Ascending aorta (tissue), 2 donors: ENCODE data around the gene KCNJ14. TPM values are rescaled to one million over a fixed set of nuclear protein-coding genes. Genes with fewer than 3 reads are reported as not detected.

Source experiments
- DNase-seq, 2 donors: peaks; one replicate each; pipeline ENCODE4 v3.0.0-alpha.2; 2019; ENCODE audit warnings: low spot score in 2 of 2
- H3K27ac ChIP-seq, 2 donors: fragments of 200-600 bp; sonication (generic); one replicate each; pipeline ENCODE4 v1.5.1; 2016 to 2017; ENCODE audit warnings: mild to moderate bottlenecking in 1 of 2
- H3K27me3 ChIP-seq: fragments of 200-600 bp; sonication (generic); one replicate; pipeline ENCODE4 v1.5.1; 2017
- H3K36me3 ChIP-seq, 2 donors: fragments of 200-600 bp; sonication (generic); one replicate each; pipeline ENCODE4 v1.5.1; 2016
- H3K4me1 ChIP-seq, 2 donors: fragments of 200-600 bp; sonication (generic); one replicate each; pipeline ENCODE4 v1.5.1; 2016 to 2017; ENCODE audit warnings: mild to moderate bottlenecking in 1 of 2
- H3K4me3 ChIP-seq, 2 donors: fragments of 200-600 bp; sonication (generic); one replicate each; pipeline ENCODE4 v1.5.1; 2016 to 2017; ENCODE audit warnings: mild to moderate bottlenecking in 1 of 2
- H3K9me3 ChIP-seq, 2 donors: fragments of 200-600 bp; sonication (generic); one replicate each; pipeline ENCODE4 v1.5.1; 2016
- CTCF ChIP-seq, 3 experiments: fragments of 200-600 bp in 2 of 3; fragments of 450-650 bp in 1 of 3; sonication (generic) in 2 of 3; IDR thresholded peaks; one replicate each; pipeline ENCODE4 v1.5.1; 2016 to 2019; ENCODE audit warnings: antibody characterized with exemption in 3 of 3, mild to moderate bottlenecking in 1 of 3, moderate library complexity in 1 of 3
- intact Hi-C: fragments of 100-400 bp; cut with DNase I; formaldehyde crosslinking; loops from one replicate; pipeline ENCODE4 v1.15.1; 2023
- total RNA-seq: library from RNA; depleted of rRNA; stranded (reverse); fragments of >200 nt; gene quantifications from one replicate; pipeline ENCODE4 v1.1.0, GENCODE V29; 2016

Gene KCNJ14
- total RNA-seq, 1 donor from 2014 or later: 6.1 TPM

DNA sequence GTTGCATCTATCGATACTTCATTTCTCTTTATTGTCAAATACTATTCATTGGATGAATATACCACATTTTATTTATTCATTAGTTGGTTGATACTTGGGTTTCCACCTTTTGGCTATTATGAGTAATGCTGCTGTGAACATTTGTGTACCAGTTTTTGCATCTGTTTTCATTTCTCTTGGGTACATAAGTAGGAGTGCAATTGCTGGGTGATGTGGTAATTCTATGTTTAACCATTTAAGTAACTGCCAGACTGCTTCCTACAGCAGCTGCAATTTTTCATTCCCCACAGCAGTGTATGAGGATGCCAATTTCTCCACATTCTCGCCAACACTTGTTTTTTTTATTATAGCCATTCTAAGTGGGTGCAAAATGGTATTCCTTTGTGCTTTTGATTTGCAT is 2.6 kb downstream of the KCNJ14 start:
- no peak overlapping the region for H3K27ac ChIP-seq
- H3K4me1 ChIP-seq: no peaks in the 10 kb centered on the region
- no peaks in the 10 kb centered on the region for H3K9me3 ChIP-seq
- intact Hi-C loops: no loop called here
- no peaks in the 10 kb centered on the region for H3K27me3 ChIP-seq
- peaks cover 4 to 32% of the 10 kb centered on the region in 2 donors for H3K36me3 ChIP-seq
- no peak for DNase-seq
- H3K4me3 ChIP-seq: no peak overlapping the region
- TF ChIP-seq CTCF (IDR thresholded peaks at IDR 0.05): no peak

DNA sequence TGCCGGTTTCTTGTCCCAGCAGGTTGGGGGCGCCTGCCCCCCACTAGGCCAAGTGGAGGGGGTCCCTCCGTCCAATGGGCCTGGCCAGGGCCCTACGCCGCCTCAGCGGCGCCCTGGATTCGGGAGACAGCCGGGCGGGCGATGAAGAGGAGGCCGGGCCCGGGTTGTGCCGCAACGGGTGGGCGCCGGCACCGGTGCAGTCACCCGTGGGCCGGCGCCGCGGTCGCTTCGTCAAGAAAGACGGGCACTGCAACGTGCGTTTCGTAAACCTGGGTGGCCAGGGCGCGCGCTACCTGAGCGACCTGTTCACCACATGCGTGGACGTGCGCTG is 6.2 kb downstream of the KCNJ14 start:
- Histone ChIP-seq H3K27ac (no peak overlapping the region), H3K27me3 (no peaks in the 10 kb centered on the region), H3K4me3 (no peak overlapping the region), H3K36me3 (peaks cover 0 to 3% of the 10 kb centered on the region in 2 donors), H3K9me3 (no peaks in the 10 kb centered on the region), H3K4me1 (no peaks in the 10 kb centered on the region)
- intact Hi-C loops: no loop called here
- TF ChIP-seq CTCF (IDR thresholded peaks at IDR 0.05): no peak
- DNase-seq: no peak

DNA sequence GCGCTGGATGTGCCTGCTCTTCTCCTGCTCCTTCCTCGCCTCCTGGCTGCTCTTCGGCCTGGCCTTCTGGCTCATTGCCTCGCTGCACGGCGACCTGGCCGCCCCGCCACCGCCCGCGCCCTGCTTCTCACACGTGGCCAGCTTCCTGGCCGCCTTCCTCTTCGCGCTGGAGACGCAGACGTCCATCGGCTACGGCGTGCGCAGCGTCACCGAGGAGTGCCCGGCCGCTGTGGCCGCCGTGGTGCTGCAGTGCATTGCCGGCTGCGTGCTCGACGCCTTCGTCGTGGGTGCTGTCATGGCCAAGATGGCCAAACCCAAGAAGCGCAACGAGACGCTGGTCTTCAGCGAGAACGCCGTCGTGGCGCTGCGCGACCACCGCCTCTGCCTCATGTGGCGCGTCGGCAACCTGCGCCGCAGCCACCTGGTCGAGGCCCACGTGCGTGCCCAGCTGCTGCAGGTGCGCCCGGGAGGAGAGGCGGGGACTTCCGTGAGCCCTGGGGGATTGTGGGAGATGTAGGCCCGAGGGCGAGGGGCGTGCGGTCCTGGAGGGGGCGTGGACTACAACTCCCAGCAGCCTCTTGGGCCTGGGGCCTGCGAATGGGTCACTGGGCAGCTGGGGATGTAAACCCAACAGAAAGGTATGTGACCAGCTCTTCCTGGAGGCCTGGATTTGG is 6.7 kb downstream of the KCNJ14 start:
- no peak for DNase-seq
- no peak overlapping the region for H3K27ac ChIP-seq
- H3K4me1 ChIP-seq: no peaks in the 10 kb centered on the region
- no peak for TF ChIP-seq CTCF (IDR thresholded peaks at IDR 0.05)
- no peak overlapping the region for H3K4me3 ChIP-seq
- no peaks in the 10 kb centered on the region for H3K27me3 ChIP-seq
- no peaks in the 10 kb centered on the region for H3K9me3 ChIP-seq
- intact Hi-C loops: no loop called here
- peaks cover 0 to 2% of the 10 kb centered on the region in 2 donors for H3K36me3 ChIP-seq

GRCh38 chr19:48465215-48465614 is 9.8 kb downstream of the KCNJ14 start:
- Histone ChIP-seq H3K4me3 (no peak overlapping the region), H3K9me3 (no peaks in the 10 kb centered on the region), H3K27ac (no peak overlapping the region), H3K4me1 (peaks cover 5% of the 10 kb centered on the region in 2 donors), H3K36me3 (peaks cover 0 to under 1% of the 10 kb centered on the region in 2 donors), H3K27me3 (no peaks in the 10 kb centered on the region)
- intact Hi-C loops: no loop called here
- no peak for TF ChIP-seq CTCF (IDR thresholded peaks at IDR 0.05)
- no peak for DNase-seq

- no peaks in the 10 kb centered on the region for H3K27me3 ChIP-seq
- peaks cover 9 to 13% of the 10 kb centered on the region in 2 donors for H3K4me1 ChIP-seq
- no peak for TF ChIP-seq CTCF (IDR thresholded peaks at IDR 0.05)
- H3K36me3 ChIP-seq: peaks cover 14 to 16% of the 10 kb centered on the region in 2 donors
- no peak overlapping the region for H3K27ac ChIP-seq
- H3K9me3 ChIP-seq: no peaks in the 10 kb centered on the region
- H3K4me3 ChIP-seq: no peak overlapping the region
- intact Hi-C loops: no loop called here
- DNase-seq: no peak
Observed at GRCh38 chr19:48466561-48467325, 11.4 kb downstream of the KCNJ14 start.
